GM12865 (cell line): ENCODE results near the gene TLCD3A.
"Not testable (repeated sequence)": the region's sequence is repeated elsewhere in the genome, so short reads cannot be mapped to it uniquely, and the experiment has no call there.

Experiments
- DNase-seq: peaks from one replicate; pipeline ENCODE4 v3.0.0; 2010; ENCODE audit warnings: low read depth
- H3K4me3 ChIP-seq: 2 replicates; pipeline ENCODE4 v1.5.1; 2011; ENCODE audit warnings: mild to moderate bottlenecking, low read depth, low read length, control low read depth
- CTCF ChIP-seq: IDR thresholded peaks from 2 replicates; pipeline ENCODE4 v1.5.1; 2011; ENCODE audit warnings: low read length, control low read depth, low read depth, inconsistent platforms; ENCODE audit not compliant: insufficient read depth; ENCODE audit errors: missing control alignments

Gene TLCD3A

GRCh38 chr17:781805-782731 is 49.7 kb downstream of the TLCD3A start, which contains the start of the genes GLOD4 and MRM3:
GLOD4 (minus strand) TSS chr17:782280; CDS start chr17:782255, 25 bp downstream.
MRM3 (plus strand) TSS chr17:782353; CDS start chr17:782379, 26 bp downstream.
- peak within 1 kb of the TSS; percentile 79 for H3K4me3 ChIP-seq
- peak; percentile 92 for DNase-seq
- no peak for TF ChIP-seq CTCF

DNA sequence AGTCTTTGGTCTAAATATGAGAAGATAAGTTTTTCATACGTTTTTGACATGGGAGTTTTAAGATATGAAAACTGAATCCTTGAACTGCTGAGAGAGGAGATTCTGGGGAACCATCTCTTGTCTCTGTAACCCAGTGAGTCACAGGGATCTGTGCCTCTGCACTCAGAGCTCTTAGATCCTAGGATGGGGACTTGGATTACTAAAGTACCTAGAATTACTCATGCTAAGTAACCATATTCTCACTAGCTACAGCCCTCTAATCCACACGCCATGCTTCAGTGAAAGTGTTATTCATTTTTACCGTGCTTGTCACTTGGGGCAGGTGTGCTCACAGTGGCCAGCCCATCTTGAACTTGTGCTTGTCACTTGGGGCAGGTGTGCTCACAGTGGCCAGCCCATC is 51.7 kb downstream of the TLCD3A start:
- no peak for TF ChIP-seq CTCF
- DNase-seq: no peak
- H3K4me3 ChIP-seq: no peak overlapping the region

DNA sequence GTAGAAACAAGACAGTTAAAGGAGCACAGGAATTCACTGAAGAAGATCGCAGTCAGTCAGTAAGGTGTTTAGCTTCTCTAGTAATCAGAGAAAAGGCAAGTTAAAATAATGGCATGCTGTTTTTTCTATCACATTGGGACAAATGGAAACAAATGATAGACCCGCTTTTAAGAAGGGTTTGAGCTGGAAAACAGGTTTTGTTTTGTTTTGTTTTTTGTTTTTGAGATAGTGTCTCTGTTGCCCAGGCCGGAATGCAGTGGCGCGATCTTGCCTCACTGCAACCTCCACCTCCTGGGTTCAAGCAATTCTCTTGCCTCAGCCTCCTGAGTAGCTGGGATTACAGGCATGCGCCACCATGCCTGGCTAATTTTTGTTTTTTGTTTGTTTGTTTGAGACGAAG is 53.5 kb downstream of the TLCD3A start:
- DNase-seq: not testable (repeated sequence)

GRCh38 chr17:787641-788221 is 55.3 kb downstream of the TLCD3A start:
- no peak overlapping the region for H3K4me3 ChIP-seq
- TF ChIP-seq CTCF: no peak
- no peak for DNase-seq

More for the DNA sequence above, 53.5 kb downstream of the TLCD3A start:
- not testable (repeated sequence) for H3K4me3 ChIP-seq

DNA sequence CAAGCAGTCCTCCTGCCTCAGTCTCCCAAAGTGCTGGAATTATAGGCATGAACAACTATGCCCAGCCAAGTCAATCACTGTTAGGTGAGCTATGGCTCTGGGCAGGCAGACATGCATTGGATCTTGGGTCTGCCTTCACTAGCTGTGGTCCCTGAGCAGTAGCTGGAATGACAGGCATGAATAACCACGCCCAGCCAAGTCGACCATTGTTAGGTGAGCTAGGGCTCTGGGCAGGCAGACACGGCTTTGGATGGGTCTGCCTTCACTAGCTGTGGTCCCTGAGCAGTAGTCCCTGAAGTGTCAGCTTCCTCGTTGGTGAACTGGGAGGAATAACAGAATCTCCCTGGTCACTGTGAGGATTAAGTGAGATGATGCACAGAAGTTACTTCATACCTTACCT is 56.2 kb downstream of the TLCD3A start:
- DNase-seq: no peak
- H3K4me3 ChIP-seq: no peak overlapping the region
- no peak for TF ChIP-seq CTCF

GRCh38 chr17:789160-789840 is 56.9 kb downstream of the TLCD3A start:
- DNase-seq: no peak
- H3K4me3 ChIP-seq: no peak overlapping the region
- TF ChIP-seq CTCF: no peak

GRCh38 chr17:789931-790873 is 57.8 kb downstream of the TLCD3A start:
- H3K4me3 ChIP-seq, DNase-seq: not testable (repeated sequence)

GRCh38 chr17:790874-791247 is 58.5 kb downstream of the TLCD3A start:
- H3K4me3 ChIP-seq, DNase-seq: not testable (repeated sequence)
